Hematopoietic multipotent progenitor cell treated with erythropoietin and hydrocortisone succinate and interleukin-3 and kit ligand, for 8 days (in vitro differentiated cells): ENCODE results near the gene SERHL2.
A peak's percentile ranks its signal among the peaks of the same experiment; 100 is the strongest.
"Not testable (repeated sequence)": the region's sequence is repeated elsewhere in the genome, so short reads cannot be mapped to it uniquely, and the experiment has no call there.

ENCODE experiments used
- DNase-seq: peaks from one replicate; pipeline ENCODE4 v3.0.0-alpha.2; 2015

Gene SERHL2

GRCh38 chr22:42610186-42610585, 56.4 kb downstream of the SERHL2 start:
- no peak for DNase-seq

- no peak for DNase-seq
These were observed 57.3 kb downstream of the SERHL2 start for GRCh38 chr22:42611051-42611450.

GRCh38 chr22:42612336-42612735, 58.6 kb downstream of the SERHL2 start:
- no peak for DNase-seq

GRCh38 chr22:42613872-42614301, 60.1 kb downstream of the SERHL2 start:
- DNase-seq = no peak

GRCh38 chr22:42614312-42615091, 60.7 kb downstream of the SERHL2 start, which contains the start of gene POLDIP3:
POLDIP3 (minus strand) TSS chr22:42614883; CDS start chr22:42614857, 26 bp downstream.
- peak; percentile 98 for DNase-seq

- DNase-seq = peak; percentile 98
These were observed 61.5 kb downstream of the SERHL2 start for GRCh38 chr22:42615092-42615859.

- DNase-seq = not testable (repeated sequence)
These were observed 62.1 kb downstream of the SERHL2 start for GRCh38 chr22:42615860-42616175.

- no peak for DNase-seq
These were observed 63.6 kb downstream of the SERHL2 start for GRCh38 chr22:42617155-42617983.

GRCh38 chr22:42619261-42620063, 65.7 kb downstream of the SERHL2 start:
- DNase-seq = no peak

GRCh38 chr22:42620084-42620483, 66.3 kb downstream of the SERHL2 start:
- no peak for DNase-seq

- peak; percentile 60 for DNase-seq
These were observed 67.8 kb downstream of the SERHL2 start for GRCh38 chr22:42621505-42622002.

- DNase-seq = no peak
These were observed 68.4 kb downstream of the SERHL2 start for GRCh38 chr22:42622061-42622710.

GRCh38 chr22:42623301-42623751, 69.6 kb downstream of the SERHL2 start:
- no peak for DNase-seq
